Dermis blood vessel endothelial cell (primary cell): ENCODE data around the gene PJA1. TPM values are rescaled to one million over a fixed set of nuclear protein-coding genes. Genes with fewer than 3 reads are reported as not detected.
A peak's percentile ranks its signal among the peaks of the same experiment; 100 is the strongest.

Experiments
- DNase-seq: peaks from one replicate; pipeline ENCODE4 v3.0.0; 2010
- total RNA-seq: library from RNA; depleted of rRNA; stranded (reverse); fragments of >200 nt; gene quantifications from 2 replicates; pipeline ENCODE4 v1.2.3, GENCODE V29; 2014

PJA1 gene
- total RNA-seq: 18.0 and 21.1 TPM in 2 replicates

DNA sequence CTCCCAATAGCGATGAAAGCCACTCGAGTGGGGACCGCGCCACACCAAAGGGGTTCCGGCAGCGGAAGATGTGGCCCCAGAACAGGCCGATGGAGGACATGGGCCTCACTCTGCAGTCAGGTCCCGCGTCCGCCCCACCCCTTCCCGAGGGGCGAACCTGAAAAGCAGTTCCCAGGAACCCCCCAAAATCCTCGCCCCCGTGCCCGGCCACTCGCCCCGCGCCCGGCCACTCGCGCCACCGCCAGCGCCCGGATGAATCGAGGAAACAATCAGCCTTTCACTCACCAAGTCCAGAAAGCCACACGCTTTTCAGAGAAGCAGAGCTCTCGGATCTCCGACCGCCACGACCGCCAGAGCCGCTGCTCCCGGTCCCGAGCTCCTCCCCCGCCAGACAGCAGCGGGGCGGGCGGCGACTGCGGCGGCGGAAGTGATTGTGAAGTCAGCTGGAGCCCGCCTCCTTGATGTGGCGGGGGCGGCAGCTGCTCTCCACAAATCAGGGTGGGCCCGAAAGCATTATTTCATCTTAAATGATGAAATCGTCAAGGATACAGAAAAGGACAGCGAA, at the start of gene PJA1:
PJA1 (minus strand) TSS at position 367 of the 565 bp plus-strand sequence. CDS start 2,380 bp downstream, outside the sequence.
- peak; percentile 70 for DNase-seq

DNA sequence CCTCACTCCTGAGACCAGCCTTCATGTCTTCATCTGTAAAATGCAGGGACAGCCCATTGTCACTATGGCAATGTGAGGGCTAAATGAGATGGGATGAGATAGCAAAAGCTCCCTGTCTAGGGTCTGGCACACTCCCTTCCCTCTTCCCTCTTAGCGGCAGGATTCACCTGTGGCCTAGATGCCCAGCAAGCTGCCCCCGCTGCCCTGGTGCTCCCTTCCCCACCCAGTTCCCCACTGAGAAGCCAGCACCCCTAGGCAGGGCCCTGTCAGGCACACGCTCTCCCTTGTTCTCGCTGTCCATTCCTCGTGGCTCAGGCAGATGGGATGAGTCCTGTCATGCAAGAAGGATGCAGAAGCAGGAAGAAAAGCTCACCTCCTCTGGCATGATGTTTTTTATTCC, 49.2 kb upstream of the PJA1 start:
- no peak for DNase-seq

GRCh38 chrX:69211701-69212100, 46.4 kb upstream of the PJA1 start:
- no peak for DNase-seq

GRCh38 chrX:69210581-69210980, 45.3 kb upstream of the PJA1 start:
- no peak for DNase-seq

GRCh38 chrX:69207216-69207615, 42.0 kb upstream of the PJA1 start:
- no peak for DNase-seq

DNA sequence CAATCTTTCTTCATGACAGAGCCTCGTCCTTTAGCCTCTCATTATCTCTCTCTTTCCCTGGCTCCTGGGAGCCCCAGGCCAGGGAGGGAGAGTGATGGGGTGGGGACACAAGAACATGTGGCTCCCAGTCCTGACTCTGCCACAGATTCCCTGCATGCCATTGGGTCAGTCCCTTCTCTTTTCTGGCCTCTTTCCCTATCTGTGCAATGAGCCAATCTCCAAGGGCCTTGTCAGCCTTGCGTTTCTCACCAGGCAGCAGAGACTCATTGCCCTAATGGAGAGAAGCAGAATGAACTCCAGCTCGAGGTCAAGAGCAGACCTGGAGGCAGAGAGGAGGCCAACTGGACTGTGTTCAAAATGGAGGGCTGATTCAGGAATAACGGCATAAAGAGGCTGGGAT, 38.4 kb upstream of the PJA1 start:
- DNase-seq: no peak

DNA sequence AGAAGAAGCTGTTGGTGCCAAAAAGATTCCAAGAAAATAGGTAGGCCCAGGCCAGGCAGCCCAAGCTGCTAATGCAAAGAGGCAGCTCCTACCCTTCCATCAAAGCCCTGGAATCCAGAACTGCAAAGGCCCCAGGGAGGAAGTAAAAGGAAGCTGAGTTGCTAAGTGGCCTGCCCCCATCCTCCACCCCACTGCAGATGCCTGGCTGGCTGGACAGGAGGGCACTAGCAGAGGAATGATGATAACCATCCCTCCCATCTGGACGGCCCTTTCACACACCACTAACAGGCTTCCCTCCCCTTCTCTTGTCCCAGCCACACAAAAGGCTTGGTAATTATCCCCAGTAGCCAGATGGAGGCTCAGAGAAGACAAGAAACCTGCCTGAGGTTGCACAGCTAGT, 32.4 kb upstream of the PJA1 start:
- no peak for DNase-seq

DNA sequence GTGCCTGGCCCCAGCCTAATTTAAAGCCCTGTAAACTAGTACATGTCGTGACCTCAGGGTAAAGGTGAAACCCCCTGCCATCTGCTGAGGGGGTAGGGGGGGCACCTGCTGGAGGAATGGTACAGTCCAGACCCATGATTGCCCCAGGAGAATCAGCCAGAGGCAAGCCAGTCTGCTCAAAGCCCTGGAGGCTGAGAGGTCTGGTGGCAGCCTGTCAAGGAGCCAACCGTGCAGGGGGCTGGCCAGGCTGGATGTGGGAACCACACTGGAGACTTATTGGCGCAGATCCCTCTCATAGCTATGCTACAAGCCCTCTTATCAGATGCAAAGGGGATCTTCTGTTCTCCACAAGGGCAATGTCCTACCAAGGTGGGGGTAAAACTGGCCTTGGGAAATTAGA, 31.4 kb upstream of the PJA1 start:
- DNase-seq: no peak

GRCh38 chrX:69195810-69196209, 30.6 kb upstream of the PJA1 start:
- no peak for DNase-seq

DNA sequence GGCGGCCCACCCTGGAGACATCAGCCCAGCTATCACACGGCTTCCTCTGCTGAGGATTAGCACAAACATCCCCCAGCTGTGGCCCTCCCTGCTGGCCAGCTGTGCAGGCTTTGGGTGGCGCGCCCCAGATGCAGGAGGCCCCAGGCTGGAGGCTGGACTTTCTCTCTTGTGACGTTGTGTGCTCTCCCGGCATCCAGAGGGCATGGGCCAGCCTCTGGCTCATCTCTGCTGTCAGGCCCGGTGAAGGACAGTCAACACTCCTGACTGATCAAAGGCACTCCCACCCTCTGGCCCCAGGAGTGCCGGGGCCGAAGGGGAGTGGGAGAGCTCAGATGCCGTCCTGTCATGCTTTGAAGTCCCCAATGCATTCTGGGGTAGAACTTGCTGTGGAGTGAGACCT, 29.9 kb upstream of the PJA1 start:
- DNase-seq: no peak

DNA sequence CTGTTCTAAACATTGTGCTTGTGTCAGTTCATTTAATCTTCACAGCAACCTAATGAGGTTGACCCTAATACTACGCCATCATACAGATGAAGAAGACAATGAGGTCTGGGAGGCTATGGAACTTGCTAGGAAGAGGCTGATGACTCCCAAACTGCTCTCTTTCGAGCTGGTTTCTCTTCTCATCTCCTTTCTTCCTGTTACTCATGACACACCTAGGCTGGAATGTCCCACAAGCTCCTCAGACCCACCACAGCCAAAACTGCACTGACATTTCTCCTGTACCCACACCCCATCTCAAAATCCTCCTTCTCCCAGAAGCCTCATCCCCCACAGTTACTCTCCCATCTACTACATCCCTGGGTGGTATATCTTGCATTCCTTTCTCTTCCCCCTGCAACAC, 27.4 kb upstream of the PJA1 start:
- no peak for DNase-seq

- DNase-seq: no peak
Measured at GRCh38 chrX:69189576-69190371, 24.5 kb upstream of the PJA1 start.

DNA sequence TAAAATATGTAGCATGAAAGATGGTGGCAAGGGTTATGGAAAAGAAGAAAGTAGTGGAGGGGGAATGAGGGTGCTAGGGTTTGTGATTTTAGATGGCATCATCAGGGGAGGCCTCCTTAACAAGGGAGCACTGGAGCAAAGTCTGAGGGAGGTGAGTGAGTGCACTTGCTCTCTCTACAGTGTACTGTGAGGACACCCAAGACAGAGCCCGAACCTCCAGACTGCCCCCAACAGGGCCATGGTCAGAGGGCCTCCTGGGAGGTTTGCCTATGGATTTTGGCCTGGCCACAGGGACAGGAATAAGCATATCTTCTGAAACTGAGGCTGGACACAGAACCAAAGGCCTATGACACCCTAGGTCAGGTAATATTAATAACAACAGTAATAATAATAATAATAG, 21.4 kb upstream of the PJA1 start:
- DNase-seq: no peak

GRCh38 chrX:69185886-69186285, 20.6 kb upstream of the PJA1 start:
- DNase-seq: no peak

DNA sequence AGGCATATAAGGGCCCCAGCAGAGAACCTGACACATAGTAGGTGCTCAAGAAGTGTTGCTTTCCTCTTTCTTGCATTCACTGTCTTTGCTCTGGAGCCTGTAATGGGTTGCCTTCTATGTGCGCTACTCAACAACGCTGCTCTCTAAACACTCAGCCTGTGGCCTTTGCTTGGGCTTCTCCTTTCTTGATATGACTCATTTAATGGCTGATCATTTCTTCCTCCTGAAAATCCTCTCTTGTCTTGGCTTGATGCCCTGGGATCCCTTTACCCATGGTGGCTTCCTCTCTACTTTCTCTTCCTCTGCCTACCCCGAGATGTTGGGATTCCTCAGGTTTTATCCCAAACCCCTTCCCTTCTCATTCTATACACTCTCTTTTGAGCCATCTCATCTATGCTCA, 19.9 kb upstream of the PJA1 start:
- DNase-seq: no peak

GRCh38 chrX:69182818-69183380, 17.6 kb upstream of the PJA1 start:
- DNase-seq: no peak

GRCh38 chrX:69179380-69179911, 14.2 kb upstream of the PJA1 start:
- no peak for DNase-seq

DNA sequence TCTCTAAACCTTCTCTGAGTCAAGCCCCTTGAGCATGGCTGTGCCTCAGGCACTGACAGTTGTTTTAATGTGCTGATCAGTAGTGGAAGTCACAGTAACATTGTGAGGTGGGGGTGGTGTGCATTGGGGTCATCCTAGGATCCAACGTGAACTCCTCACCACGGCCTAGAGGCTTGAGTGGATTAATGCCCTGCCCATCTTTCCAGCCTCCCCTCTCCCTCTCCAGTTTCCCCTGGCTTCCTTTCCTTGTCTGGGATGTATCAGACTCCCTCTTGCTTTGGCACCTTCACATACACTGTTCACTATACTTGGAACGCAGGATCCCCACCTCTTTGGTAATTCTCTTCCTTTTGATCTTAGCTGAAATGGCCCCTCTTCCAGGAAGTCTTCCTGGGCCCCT, 13.3 kb upstream of the PJA1 start:
- no peak for DNase-seq

DNA sequence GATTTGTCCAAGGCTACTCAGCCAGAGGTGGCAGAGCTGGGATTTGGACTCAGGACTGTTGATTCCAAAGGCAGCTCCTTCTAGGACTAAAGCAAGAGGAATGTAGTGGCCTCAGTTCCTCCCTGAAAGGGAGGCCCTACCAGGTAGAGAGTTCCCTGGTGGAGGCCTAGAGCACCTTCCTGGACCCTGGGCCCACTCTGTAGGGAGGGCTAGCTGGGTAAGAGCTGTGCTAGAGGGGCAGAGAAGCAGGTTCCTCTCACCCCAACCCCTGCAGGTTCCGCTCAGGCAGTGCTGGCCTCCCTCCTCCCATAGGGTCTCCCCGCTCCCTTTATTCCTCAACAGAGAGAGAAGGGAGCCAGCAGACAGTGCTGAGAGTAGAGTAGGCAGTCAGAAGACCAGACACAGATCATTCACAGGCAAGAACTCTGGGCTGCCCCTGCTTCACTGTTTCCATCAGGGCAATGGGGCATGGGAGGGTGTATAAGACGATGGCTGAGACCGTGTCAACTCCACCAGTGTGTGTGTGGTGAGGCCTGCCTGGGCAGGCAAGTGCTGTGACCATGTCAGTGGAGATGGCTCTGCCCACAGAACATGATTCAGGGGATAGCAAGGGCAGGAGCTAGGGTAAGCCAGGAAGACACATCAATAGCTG, 12.4 kb upstream of the PJA1 start:
- DNase-seq: no peak

DNA sequence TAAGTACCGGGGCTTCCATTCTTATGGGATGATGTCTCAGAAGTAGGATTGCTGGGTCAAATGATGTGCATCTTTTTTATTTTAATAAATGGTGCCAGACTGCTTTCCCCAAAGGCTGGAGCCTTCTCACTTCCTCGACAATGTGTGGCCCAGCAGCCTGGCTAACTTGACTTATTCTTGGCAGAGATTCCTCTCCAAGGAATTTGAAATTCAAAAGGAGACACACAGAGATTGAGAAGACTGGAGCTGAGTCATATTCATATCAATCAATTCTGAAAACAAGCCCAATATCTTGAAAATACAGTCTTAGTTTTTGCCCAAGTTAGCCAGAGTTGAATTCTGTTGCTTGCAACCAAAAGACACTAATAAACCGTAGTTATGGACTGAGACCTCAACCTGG, 10.8 kb upstream of the PJA1 start:
- no peak for DNase-seq

DNA sequence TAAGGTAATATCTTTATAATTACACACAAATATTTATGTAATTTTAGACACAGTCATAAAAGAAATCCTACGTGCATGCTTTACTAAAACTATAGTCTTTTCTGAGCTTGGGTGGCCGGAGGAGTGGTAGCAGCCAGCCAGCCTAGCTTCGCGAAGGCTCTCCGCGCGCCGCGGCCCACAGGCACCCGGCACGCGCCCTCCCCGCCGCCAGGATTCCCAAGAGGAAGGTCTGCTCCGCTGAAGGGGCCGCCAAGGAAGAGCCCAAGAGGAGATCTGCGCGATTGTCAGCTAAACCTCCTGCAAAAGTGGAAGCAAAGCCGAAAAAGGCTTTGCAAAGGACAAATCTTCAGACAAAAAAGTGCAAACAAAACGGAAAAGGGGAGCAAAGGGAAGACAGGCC, 8.7 kb upstream of the PJA1 start:
- no peak for DNase-seq

GRCh38 chrX:69172937-69173336, 7.7 kb upstream of the PJA1 start:
- DNase-seq: no peak

GRCh38 chrX:69170319-69170718, 5.1 kb upstream of the PJA1 start:
- no peak for DNase-seq
